GM12872 (cell line): ENCODE results near the gene RIBC2.

Source experiments
- CTCF ChIP-seq: IDR thresholded peaks from 3 replicates; pipeline ENCODE4 v1.5.1; 2011; ENCODE audit warnings: low read depth, mild to moderate bottlenecking, low read length, moderate library complexity; ENCODE audit not compliant: insufficient read depth

RIBC2 gene

GRCh38 chr22:45473626-45474237 lies 60.2 kb downstream of the RIBC2 start:
- no peak for TF ChIP-seq CTCF

- TF ChIP-seq CTCF = no peak
Measured at GRCh38 chr22:45475063-45475747, 61.7 kb downstream of the RIBC2 start.

GRCh38 chr22:45475851-45476514 lies 62.5 kb downstream of the RIBC2 start:
- TF ChIP-seq CTCF = no peak

GRCh38 chr22:45476814-45477213 lies 63.3 kb downstream of the RIBC2 start:
- TF ChIP-seq CTCF = no peak

GRCh38 chr22:45477366-45478107 lies 64.0 kb downstream of the RIBC2 start:
- TF ChIP-seq CTCF = no peak

GRCh38 chr22:45478108-45478771 lies 64.7 kb downstream of the RIBC2 start:
- TF ChIP-seq CTCF = no peak
